Measurements from ENCODE around the gene FER1L5.

The FER1L5 gene

DNA sequence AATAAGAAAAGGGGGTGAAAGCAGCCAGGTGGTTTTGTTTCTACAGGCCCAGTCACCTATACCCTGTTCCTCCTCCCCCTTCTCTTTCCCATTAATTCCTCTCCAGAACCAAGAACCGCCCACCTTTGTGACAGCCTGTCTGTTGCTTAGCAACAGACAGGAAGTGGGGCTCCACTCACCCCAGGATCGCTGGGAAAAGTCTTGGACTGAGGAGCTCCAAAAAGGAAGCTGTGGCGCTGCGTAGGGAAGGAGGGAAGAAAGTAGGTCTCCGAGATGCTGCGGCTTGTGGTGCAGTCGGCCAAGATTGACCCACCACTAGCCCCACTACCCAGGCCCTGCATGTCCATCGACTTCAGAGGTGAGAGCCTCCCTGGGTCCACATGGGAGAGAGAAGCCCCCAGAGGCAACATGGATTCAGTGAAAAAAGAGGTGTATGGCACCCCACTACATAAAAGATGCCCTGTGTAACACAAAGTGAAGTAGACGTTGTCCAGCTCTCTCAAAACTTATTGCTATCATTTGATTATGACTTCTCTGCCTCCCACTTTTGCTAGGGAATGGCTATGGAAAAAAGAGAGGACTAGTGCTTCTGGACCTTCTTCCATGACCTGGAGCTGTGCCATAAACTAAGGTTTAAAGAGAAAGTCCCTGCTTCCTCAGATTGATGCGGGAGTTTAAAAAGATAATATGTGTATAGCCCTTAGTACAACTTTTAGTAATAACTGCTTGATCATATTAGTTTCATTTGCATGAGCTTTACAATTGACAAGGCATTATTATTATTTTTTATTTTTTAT lies at the start of gene FER1L5:
TSS of gene FER1L5 (plus strand) at position 201 of the 797 bp plus-strand sequence. CDS start at position 274, 73 bp downstream.
- no peak for DNase-seq

DNA sequence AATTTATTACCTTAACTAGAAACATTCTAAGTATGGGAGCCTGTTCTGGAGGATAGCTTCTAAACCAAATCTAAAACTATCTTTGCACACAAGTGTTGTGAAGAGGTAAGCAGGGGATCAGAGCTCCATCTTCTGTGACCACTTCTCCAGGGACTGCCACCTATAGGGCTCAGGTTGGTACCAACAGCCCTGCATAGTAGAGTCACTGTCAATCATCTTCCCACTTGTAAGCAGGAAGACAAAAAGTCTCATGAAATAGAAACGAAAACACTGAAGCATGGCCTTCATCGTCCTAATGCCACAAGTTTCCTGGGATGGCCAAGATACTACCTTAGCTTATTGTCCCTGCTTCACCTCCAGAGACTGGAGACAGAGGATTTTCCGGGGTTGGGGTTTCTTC lies 48.3 kb upstream of the FER1L5 start:
- DNase-seq: no peak

DNA sequence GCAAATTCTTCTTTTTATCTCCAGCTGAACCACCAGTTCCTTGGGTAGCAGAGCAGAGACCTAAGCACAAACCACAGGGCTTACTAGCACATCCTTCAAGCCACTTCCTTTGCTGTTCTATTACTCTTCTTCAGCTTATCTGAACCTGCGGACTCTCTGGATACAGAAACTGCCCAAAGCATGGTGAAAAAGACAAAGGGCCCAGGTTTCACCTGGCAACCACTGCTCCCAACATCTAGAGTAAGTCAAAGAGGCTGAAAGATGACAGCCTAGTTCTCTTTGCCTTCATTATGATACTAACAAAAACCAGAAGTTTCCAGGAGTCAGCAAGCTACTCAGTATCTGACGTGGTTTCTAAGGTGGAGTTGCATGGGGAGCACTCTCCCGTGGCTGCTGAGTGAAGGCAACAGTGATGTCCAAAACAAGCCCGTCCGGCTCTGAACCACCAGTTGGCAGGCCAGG lies 47.8 kb upstream of the FER1L5 start:
- DNase-seq: no peak

DNA sequence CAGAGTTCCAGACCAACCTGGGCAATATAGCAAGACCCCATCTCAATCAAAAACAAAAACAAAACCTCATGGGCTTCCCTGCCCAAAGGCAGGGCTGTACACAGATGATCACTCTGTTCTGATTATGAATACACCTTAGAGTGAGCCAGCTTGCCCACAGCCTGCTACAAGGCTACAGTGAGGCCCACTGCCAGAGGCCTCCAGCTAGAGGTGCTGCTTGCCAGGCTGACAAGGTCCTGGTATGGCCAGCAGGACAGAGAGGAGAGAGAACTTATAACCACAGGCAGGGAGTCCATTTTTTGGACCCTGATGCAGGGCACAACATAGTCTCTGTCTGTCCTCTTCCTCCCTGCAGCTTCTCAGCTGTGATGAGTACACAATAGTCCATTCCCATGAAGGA lies 46.0 kb upstream of the FER1L5 start:
- DNase-seq: no peak

- no peak for DNase-seq
Measured at GRCh38 chr2:96599941-96600340, 42.6 kb upstream of the FER1L5 start.

DNA sequence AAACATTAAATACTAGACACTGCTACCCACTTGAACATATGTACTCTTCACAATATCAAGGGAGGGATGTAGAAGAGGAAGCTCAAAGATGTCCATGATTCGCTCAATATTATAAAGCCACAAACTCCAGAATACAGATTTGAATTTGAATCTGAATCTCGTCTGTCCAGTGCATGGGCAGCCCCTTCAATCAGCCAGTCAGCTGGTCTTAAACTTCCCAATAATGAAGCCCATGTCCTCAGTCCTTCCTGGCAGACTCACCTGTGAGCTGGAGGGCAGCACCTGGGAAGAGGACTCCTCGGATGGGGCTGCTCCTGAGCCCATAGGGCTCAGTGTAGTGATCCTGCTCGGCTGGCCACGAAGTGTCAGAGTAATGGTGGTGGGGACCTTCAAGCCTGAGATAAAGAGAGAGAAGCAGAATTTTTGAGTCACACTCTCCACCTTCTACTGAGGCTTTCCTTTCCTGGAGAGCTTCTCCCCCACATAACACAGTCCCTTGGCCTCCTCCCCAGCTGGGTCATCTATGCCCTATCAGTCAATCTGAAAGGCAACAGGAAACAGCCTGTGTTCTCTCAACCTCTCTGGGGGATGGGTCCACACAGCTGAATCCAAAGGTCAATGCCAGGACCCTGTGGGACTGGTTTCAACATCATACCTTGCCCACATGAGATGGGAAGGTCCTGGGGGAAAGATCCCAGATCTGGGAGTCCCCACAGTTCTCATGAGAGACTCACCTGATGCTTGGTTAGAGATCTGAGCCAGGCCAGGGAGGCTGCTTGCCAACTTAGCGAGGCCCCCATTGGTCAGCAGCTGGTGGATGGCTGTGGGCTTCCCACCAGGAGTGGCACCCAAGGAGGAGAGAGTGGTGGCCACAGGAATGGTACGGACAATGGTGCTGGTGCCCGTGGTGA lies 40.9 kb upstream of the FER1L5 start:
- DNase-seq: no peak

GRCh38 chr2:96602330-96602823 lies 40.2 kb upstream of the FER1L5 start:
- DNase-seq: no peak

GRCh38 chr2:96604104-96604503 lies 38.5 kb upstream of the FER1L5 start:
- peak; percentile 31 for DNase-seq

DNA sequence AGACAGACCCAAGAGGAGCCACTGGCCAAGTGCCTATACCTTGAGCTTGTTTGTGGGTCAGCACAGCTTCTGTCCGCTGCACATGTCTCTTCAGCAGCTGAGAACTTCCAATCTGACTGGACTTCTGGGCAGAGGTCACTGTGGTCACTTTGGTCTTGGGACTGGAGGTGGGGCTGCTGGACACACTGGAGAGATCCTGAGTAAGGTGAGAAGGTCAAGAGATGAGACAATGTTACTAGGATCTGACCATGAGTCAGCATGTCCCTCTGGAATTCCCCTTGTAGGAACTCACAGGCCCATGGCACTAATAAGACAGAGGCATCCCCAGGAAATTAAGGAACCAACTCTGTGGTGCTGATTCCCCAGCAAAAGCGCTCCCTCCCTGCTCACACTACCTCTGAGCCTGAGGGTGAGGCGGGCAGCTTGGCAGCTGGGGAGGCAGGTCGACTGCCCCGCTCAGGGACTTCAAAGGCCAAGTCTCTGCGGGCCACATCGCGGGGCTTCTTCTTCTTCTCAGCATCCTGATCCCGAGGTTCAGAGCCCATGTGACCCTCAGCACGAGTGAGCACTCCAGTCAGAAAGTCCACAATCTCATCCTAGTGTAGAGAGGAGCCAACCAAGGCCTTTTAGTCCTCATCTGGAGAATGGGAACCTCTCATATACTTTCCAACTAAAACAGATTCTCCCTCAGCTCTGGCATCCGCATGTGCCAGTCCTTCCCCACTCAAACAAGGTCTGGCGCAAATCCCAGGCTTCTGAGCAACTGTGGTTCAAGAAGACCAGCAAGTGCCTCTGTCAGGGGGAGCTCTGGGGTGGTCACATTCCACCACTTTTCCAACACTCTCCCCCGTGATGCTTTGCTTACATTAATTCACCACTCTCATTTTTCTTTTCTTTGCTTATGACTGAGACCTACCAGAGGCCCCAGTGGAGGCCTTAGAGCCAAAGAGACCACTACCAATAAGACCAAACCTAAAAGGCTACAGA lies 33.8 kb upstream of the FER1L5 start:
- no peak for DNase-seq

- DNase-seq: no peak
Measured at GRCh38 chr2:96616128-96616527, 26.4 kb upstream of the FER1L5 start.

- DNase-seq: no peak
Measured at GRCh38 chr2:96616535-96616934, 26.0 kb upstream of the FER1L5 start.

GRCh38 chr2:96617012-96617411 lies 25.6 kb upstream of the FER1L5 start:
- DNase-seq: no peak

- DNase-seq: no peak
Measured at GRCh38 chr2:96618596-96619283, 23.8 kb upstream of the FER1L5 start.

GRCh38 chr2:96622544-96622943 lies 20.0 kb upstream of the FER1L5 start:
- DNase-seq: no peak

GRCh38 chr2:96623116-96623515 lies 19.4 kb upstream of the FER1L5 start:
- DNase-seq: no peak

DNA sequence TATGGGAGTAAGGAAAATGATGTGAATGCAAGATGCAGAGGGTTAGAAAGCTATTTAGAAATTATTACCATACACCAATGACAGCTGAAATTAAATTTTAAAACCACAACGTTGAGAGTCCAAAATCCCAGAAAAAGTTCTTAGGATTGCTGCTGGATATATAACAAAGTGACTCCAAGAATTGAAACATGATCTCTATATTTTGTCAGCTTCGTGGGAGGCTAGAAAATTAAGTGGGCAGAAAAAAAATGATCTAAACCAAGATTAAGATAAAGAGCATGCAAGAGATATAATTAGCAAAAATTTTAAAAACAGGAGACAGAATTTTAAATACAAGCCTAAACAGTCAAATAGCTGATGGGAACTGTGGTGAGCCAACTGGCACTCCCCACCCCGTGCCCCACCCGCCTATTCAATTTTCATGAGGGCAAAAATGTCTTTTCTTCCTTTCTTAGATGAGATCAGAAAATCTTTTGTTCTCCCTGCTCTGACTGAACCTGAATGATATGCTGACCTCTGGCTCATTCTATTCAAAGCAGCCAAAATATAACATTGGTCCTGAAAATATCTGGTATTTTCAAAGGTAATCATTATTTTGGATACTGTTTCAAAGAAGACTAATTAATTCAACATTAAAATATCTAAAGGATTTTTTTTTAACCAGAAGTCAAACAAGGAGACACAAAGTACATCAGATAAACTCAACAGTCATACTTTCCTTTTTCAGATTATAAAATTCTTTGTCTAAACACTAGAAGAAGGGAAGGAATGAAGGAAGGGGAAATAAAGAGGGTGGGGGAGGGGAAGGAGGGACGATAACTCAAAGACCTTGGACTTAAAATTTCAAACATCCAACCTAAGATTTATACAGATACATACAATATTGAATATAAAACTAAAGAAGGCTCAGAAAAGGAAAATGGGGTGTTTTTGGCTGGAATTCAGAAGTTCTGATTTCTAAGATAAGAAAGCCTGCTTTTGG lies 16.7 kb upstream of the FER1L5 start:
- DNase-seq: no peak

DNA sequence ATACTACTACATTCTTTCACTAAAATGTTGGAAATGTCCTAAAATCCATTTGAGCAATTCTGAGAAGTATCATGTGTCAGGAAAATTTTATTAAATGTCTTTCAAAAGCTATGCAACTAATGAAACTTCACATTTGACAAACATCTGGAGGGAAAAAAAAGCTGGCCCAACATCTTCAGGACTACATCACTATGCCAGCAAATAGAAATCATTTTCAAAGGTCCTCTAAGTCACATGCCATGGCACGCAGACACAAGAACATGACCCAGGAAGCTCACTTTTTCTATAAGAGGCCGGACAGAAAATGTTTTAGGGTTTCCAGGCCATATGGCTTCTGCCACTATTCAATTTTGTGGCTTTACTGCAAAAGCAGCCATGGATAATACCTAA lies 16.0 kb upstream of the FER1L5 start:
- no peak for DNase-seq

GRCh38 chr2:96631804-96632435 lies 10.6 kb upstream of the FER1L5 start:
- no peak for DNase-seq

DNA sequence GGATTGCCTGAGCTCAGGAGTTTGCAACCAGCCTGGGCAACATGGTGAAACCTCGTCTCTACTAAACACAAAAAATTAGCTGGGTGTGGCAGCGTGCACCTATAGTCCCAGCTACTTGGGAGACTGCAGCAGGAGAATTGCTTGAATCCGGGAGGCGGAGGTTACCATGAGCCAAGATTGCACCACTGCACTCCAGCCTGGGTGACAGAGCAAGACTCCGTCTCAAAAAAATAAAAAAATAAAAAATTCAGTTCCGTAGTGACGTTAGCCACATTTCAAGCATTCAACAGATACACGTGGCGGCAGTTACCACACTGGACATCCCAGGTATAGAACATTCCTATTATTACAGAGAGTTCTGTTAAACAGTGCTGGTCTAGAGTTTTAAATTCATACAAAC lies 8.9 kb upstream of the FER1L5 start:
- DNase-seq: no peak

- no peak for DNase-seq
Measured at GRCh38 chr2:96636551-96637171, 5.9 kb upstream of the FER1L5 start.
